Measurements from ENCODE around the gene PALD1. TPM values are rescaled to one million over a fixed set of nuclear protein-coding genes. Genes with fewer than 3 reads are reported as not detected.

PALD1 gene
- total RNA-seq, 1 donor from 2014 or later, result 1.8 TPM

DNA sequence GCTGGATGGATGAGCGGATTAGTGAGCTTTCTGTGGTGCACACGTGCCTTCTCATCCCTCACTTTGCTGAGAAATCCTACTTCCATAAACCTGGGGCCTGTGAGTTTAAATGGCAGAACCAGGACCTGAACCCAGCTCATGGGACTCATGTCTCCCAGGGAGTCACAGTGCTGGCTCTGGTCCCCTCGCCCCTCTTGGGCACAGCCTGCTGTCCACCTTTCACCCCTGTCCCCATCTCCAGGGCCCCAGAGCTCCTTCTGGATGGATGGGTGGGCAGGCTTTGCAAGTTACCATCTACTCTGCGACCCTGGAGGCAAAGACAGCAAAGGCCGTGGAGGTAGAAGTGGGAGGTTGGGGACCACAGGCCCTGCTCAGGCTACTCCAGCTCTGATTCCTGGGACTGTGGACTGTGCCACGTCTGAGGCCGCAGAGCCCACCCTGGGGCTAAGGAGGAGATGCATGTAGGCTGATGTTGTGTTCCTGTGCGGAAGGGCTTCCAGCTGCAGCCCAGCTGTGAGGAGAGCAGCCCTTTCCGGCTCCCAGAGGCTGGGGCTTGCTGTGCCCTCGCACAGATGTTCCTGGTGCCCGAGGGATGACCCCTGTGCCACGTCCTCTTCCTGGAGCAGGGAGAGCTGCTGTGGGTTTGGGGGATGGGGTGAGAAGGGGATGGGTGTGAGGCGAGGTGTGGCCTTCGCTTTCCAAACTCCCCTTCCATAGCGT lies 83.6 kb downstream of the PALD1 start:
- H3K27me3 ChIP-seq (ENCODE audit: insufficient read depth, low read length), result no peaks in the 10 kb centered on the region
- H4K20me1 ChIP-seq (ENCODE audit: insufficient read depth, low read length), result no peaks in the 10 kb centered on the region
- no peak overlapping the region for H3K4me3 ChIP-seq (ENCODE audit: insufficient read depth, low read depth, low read length)
- TF ChIP-seq, protein P1, sequence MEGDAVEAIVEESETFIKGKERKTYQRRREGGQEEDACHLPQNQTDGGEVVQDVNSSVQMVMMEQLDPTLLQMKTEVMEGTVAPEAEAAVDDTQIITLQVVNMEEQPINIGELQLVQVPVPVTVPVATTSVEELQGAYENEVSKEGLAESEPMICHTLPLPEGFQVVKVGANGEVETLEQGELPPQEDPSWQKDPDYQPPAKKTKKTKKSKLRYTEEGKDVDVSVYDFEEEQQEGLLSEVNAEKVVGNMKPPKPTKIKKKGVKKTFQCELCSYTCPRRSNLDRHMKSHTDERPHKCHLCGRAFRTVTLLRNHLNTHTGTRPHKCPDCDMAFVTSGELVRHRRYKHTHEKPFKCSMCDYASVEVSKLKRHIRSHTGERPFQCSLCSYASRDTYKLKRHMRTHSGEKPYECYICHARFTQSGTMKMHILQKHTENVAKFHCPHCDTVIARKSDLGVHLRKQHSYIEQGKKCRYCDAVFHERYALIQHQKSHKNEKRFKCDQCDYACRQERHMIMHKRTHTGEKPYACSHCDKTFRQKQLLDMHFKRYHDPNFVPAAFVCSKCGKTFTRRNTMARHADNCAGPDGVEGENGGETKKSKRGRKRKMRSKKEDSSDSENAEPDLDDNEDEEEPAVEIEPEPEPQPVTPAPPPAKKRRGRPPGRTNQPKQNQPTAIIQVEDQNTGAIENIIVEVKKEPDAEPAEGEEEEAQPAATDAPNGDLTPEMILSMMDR (IDR thresholded peaks at IDR 0.05; ENCODE audit: insufficient read depth, low read depth, low read length), result no peak
- no peak for TF ChIP-seq EZH2 (IDR thresholded peaks at IDR 0.05; ENCODE audit: insufficient read depth, low read length)
- H3K79me2 ChIP-seq (ENCODE audit: insufficient read depth, low read length), result no peaks in the 10 kb centered on the region
- no peaks in the 10 kb centered on the region for H3K9me3 ChIP-seq (ENCODE audit: insufficient read depth, low read depth, low read length)
- no peak overlapping the region for H2AFZ ChIP-seq (ENCODE audit: low read depth, low read length)
- Mint-ChIP-seq H3K27ac (ENCODE audit: unreplicated experiment) (no peak overlapping the region), H3K27me3 (ENCODE audit: low read depth, unreplicated experiment) (peaks cover 50% of the 10 kb centered on the region), H3K4me3 (ENCODE audit: unreplicated experiment) (no peak overlapping the region), H3K9me3 (ENCODE audit: unreplicated experiment) (no peaks in the 10 kb centered on the region), H3K36me3 (ENCODE audit: low read depth, unreplicated experiment) (peaks cover 2% of the 10 kb centered on the region), H3K4me1 (ENCODE audit: low read depth, unreplicated experiment) (peaks cover 16% of the 10 kb centered on the region)
- no peak overlapping the region for H3K9ac ChIP-seq (ENCODE audit: low read length)
- H3K4me2 ChIP-seq (ENCODE audit: low read length), result no peak overlapping the region
- DNase-seq (ENCODE audit: low read depth) (no peak), FAIRE-seq (no peak)
- H3K27ac ChIP-seq (ENCODE audit: low read depth, low read length), result no peak overlapping the region
- H3K4me1 ChIP-seq (ENCODE audit: insufficient read depth, low read length), result peaks cover 13% of the 10 kb centered on the region
- H3K36me3 ChIP-seq (ENCODE audit: insufficient read depth, low read length), result no peaks in the 10 kb centered on the region

DNA sequence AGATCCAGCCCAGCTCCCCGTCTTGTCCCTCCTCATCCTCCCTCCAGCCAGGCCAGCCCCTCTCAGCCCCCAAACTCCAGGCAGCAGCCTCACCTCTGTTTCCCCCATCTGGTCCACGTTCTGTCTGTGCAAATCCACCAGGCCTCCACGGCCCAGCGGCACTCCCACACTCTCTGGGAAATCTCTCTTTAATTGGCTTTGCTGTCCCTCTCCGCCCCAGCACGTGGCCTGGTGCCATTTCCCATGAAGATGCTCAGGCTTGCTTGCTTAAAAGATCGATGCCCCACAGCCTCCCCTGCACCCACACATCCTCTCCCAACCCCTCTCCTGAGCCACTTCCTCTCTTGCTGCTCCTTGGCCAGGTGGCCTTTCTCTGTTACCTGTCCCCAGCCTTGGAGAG lies 84.7 kb downstream of the PALD1 start:
- H3K4me2 ChIP-seq (ENCODE audit: low read length), result no peak overlapping the region
- peaks cover 13% of the 10 kb centered on the region for H3K4me1 ChIP-seq (ENCODE audit: insufficient read depth, low read length)
- H3K36me3 ChIP-seq (ENCODE audit: insufficient read depth, low read length), result no peaks in the 10 kb centered on the region
- H3K4me3 ChIP-seq (ENCODE audit: insufficient read depth, low read depth, low read length), result no peak overlapping the region
- H3K27ac ChIP-seq (ENCODE audit: low read depth, low read length), result no peak overlapping the region
- Mint-ChIP-seq H3K4me1 (ENCODE audit: low read depth, unreplicated experiment) (peaks cover 16% of the 10 kb centered on the region), H3K9me3 (ENCODE audit: unreplicated experiment) (no peaks in the 10 kb centered on the region), H3K4me3 (ENCODE audit: unreplicated experiment) (no peak overlapping the region), H3K27me3 (ENCODE audit: low read depth, unreplicated experiment) (peaks cover 52% of the 10 kb centered on the region), H3K36me3 (ENCODE audit: low read depth, unreplicated experiment) (peaks cover 2% of the 10 kb centered on the region), H3K27ac (ENCODE audit: unreplicated experiment) (no peak overlapping the region)
- no peak for DNase-seq (ENCODE audit: low read depth)
- H3K79me2 ChIP-seq (ENCODE audit: insufficient read depth, low read length), result no peaks in the 10 kb centered on the region
- H3K27me3 ChIP-seq (ENCODE audit: insufficient read depth, low read length), result peaks cover 4% of the 10 kb centered on the region
- no peak overlapping the region for H3K9ac ChIP-seq (ENCODE audit: low read length)
- no peak for TF ChIP-seq EZH2 (IDR thresholded peaks at IDR 0.05; ENCODE audit: insufficient read depth, low read length)
- TF ChIP-seq, protein P1 (IDR thresholded peaks at IDR 0.05; ENCODE audit: insufficient read depth, low read depth, low read length), result no peak
- no peaks in the 10 kb centered on the region for H3K9me3 ChIP-seq (ENCODE audit: insufficient read depth, low read depth, low read length)
- no peak overlapping the region for H2AFZ ChIP-seq (ENCODE audit: low read depth, low read length)
- no peaks in the 10 kb centered on the region for H4K20me1 ChIP-seq (ENCODE audit: insufficient read depth, low read length)
- FAIRE-seq, result no peak

DNA sequence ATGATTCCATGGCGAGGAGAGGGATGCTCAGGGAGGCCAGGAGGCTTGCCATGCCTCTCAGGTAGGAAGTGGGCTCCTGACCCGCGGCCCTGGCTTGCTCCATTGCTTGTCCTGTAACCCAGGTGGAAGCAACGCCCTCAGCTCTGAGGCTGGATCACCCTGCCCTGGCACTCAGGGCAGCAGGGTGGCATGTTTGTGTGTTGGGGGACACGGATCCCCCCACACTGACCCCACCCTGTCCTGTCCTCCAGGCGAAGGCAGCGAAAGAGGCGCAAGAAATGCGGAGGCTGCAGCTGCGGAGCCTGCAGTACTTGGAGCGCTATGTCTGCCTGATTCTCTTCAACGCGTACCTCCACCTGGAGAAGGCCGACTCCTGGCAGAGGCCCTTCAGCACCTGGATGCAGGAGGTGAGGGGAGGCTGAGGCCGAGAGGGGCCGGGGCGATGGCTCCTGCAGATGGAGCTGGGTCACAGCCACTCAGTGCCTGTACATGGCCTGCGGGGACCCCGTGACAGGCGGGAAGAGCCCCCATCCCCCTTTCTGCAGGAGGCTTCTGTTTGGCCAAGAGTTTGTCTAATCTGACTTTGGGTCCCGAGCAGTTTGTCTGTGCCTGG lies 85.7 kb downstream of the PALD1 start:
- Histone ChIP-seq H3K9ac (ENCODE audit: low read length) (no peak overlapping the region), H3K4me3 (ENCODE audit: insufficient read depth, low read depth, low read length) (no peak overlapping the region), H3K27ac (ENCODE audit: low read depth, low read length) (no peak overlapping the region), H3K4me1 (ENCODE audit: insufficient read depth, low read length) (peaks cover 8% of the 10 kb centered on the region), H2AFZ (ENCODE audit: low read depth, low read length) (no peak overlapping the region), H3K36me3 (ENCODE audit: insufficient read depth, low read length) (no peaks in the 10 kb centered on the region), H3K4me2 (ENCODE audit: low read length) (no peak overlapping the region), H3K9me3 (ENCODE audit: insufficient read depth, low read depth, low read length) (no peaks in the 10 kb centered on the region), H3K79me2 (ENCODE audit: insufficient read depth, low read length) (no peaks in the 10 kb centered on the region), H3K27me3 (ENCODE audit: insufficient read depth, low read length) (peaks cover 4% of the 10 kb centered on the region), H4K20me1 (ENCODE audit: insufficient read depth, low read length) (no peaks in the 10 kb centered on the region)
- Mint-ChIP-seq H3K9me3 (ENCODE audit: unreplicated experiment) (no peaks in the 10 kb centered on the region), H3K4me3 (ENCODE audit: unreplicated experiment) (no peak overlapping the region), H3K27me3 (ENCODE audit: low read depth, unreplicated experiment) (peaks cover 55% of the 10 kb centered on the region), H3K4me1 (ENCODE audit: low read depth, unreplicated experiment) (peaks cover 6% of the 10 kb centered on the region), H3K36me3 (ENCODE audit: low read depth, unreplicated experiment) (peaks cover 2% of the 10 kb centered on the region), H3K27ac (ENCODE audit: unreplicated experiment) (no peak overlapping the region)
- FAIRE-seq, result no peak
- no peak for DNase-seq (ENCODE audit: low read depth)
- TF ChIP-seq, protein P1 (IDR thresholded peaks at IDR 0.05; ENCODE audit: insufficient read depth, low read depth, low read length), result no peak
- TF ChIP-seq EZH2 (IDR thresholded peaks at IDR 0.05; ENCODE audit: insufficient read depth, low read length), result no peak
